HG03175 (cell line): Measurements from ENCODE around the gene GALNT2.

Source experiments
- ATAC-seq: cut with Tn5 transposase; IDR thresholded peaks from one replicate; pipeline ENCODE4 v1.9.1; 2021; ENCODE audit warnings: mild to moderate bottlenecking, moderate library complexity; ENCODE audit not compliant: unreplicated experiment

GALNT2 gene

GRCh38 chr1:230174471-230175162 lies 107.6 kb downstream of the GALNT2 start:
- ATAC-seq: no peak

DNA sequence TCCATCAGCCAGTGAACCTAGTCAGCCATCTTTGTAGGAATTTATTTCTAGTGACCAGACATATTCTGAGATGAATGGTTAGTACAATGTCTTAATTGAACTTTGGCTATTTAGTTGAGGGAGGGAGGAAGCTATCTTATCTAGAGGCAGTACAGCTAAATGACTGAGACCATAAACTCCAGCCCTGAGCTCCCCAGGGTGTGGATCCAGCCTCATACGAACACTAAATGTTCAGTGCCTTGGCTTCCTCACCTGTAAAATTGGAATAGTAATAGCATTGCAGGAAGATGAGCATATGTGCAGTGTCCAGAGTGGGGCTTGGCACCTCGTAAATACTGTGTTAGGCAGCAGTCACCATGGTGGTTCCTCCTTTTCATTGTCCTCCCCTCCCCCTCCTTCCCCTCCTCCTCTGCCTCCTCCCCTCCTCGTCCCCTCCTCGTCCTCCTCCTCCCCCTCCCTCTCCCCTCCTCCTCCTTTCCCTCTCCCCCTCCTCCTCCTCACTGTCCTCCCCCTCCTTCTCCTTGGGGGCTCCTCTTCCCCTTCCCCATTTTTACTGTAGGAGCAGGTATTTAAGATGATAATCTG lies 108.2 kb downstream of the GALNT2 start:
- no peak for ATAC-seq

DNA sequence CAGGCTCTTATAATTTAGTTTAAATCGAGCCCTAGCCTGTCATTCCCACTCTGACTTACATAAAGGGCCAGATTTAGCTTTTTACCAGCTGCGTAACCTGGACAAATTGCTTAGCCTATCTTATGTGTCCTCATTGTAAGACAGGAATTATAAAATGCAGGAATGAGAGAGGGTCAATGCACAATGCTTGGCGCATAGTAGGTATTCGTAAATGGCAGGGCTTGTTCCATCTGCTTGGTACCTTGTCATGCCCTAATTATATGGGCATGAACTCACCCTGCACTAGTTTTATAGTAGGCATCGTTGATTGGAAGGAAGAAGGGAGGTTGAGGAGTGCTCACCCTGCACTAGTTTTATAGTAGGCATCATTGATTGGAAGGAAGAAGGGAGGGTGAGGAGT lies 108.8 kb downstream of the GALNT2 start:
- ATAC-seq: no peak

- no peak for ATAC-seq
Measured at GRCh38 chr1:230176326-230176725, 109.3 kb downstream of the GALNT2 start.

GRCh38 chr1:230176871-230177411 lies 109.9 kb downstream of the GALNT2 start:
- no peak for ATAC-seq

GRCh38 chr1:230179249-230179648 lies 112.2 kb downstream of the GALNT2 start:
- no peak for ATAC-seq

DNA sequence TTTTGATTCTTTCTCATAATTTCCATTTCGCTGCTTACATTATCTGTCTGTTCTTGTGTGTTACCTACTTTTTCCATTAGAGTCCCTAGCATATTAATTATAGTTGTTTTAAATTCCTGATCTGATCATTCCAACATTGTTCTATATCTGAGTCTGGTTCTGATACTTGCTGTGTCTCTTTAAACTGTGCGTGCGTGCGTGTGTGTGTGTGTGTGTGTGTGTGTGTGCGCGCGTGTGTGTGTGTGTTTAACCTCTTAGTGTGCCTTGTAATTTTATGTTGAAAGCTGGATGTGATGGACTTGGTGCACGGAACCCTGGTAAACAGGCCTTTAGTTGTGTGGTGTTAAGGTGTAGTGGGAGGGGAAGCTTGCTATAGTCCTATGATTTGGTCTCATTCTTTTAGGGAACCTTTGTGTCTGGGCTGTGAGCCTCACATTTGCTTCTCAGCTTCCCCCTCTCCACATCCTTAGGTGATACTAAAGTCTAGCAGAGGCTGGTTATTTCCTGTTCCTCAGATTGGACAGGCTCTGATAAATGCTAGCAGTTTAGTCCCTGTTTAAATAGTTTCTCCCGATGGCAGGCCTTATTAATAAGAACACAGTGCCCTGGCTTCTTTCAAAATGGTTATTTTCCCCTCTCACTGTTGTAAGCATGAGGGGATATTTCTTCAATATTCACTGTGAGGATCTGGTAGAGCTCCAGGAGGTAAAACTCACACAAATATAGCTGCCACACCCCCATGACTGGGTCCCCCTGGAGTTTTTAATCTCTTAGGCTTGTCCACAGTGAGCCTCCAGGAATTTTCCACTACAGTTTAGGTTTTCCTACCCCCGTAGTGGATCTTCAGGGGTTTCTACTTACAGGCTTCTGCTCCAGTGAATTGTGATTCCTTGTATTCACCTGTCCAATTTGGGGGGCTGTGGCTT lies 118.3 kb downstream of the GALNT2 start:
- ATAC-seq: no peak

DNA sequence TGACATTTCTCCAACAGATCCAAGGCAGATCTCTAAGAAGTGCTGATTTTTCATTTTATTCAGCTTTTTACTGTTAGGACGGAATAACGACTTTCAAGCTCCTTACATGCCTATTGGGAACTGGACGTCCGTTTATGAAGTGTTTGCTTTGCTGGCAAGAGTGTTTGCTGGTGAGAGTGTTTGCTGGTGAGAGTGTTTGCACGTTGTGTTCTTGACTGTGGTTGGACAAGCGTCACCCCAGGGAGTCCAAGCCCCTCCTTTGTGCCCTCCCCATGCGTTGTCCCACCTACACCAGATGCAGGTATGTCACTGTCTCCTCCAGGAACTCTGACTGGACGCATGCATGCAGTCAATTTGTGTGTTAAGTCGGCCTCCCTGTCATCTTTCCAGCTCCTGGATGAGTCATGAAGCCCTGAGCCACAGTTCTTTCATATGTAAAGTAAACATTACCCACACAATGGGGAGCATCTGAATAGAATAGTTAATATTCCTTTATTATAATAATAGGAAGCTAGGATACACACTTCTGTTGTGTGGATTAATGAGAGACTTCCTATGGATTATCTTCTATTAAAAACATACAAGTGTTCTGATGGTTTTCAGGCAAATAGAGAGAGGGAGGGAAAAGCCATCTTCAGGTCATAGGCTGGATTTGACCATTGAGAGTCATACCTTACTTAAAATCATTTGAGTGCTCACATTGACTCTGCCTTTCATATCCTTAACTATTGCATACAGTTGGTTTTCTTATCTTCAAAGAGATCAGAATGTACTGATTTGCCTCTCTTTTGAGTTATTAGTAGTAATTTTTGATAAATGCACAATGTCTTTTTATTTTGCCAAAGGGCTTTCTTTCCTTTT lies 119.2 kb downstream of the GALNT2 start:
- ATAC-seq: no peak

DNA sequence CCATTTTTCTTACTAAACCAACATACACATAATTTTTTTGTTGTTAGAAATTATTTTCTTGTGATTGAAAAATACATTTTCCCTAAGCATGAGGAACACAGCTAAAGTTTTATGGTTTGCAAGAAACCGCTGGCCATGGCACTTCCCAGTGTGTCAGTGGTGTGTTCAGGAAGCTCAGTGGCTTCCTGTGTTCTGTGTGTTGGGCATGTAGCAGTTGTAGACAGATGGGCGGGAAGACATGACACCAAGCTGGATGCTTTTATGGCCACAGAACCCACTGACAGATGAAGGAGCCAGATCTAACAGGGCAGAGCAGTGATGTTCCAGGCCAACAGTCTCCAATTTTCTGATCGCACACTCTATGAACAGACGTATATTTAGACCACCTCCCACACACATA lies 119.8 kb downstream of the GALNT2 start:
- ATAC-seq: no peak

DNA sequence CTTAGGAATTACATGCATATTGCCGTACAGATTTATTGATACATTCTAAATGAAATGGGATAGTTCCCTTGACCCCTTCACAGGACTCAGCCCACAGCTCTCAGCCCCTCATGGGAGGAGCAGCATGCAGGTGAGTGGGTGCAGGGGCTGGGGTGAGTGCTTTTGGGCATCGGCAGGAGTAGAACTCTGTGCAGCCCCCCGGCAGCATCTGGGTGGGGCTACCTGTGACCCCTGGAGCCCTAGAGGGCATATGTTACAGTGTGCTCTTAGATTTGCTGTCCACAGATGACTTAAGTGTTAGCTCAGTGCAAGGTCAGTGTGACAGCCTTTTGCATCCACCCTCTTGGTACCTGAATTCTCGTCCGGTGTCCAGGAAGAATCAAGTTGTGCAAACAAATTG lies 120.3 kb downstream of the GALNT2 start:
- no peak for ATAC-seq

DNA sequence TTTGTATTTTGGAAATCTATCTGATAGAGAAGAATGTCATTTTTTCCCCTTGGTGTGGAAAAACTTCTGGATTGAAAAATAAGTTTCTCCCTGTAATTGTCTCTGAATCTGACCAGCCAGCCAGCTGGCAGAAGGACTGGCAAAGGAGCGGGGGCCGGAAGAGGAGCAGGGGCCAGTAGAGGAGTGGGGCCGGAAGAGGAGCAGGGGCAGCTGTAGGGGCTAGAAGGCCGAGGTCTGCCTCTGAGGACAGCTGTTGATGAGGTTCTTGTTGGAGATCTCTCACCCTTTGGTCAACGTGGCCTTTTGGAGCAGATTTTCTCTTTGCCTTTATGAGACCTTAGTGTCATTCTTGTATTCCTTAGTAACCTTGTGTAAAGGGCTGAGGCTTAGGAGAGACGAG lies 121.8 kb downstream of the GALNT2 start:
- no peak for ATAC-seq

GRCh38 chr1:230189341-230189740 lies 122.3 kb downstream of the GALNT2 start:
- ATAC-seq: no peak

- no peak for ATAC-seq
Measured at GRCh38 chr1:230189824-230190223, 122.8 kb downstream of the GALNT2 start.

GRCh38 chr1:230191079-230191804 lies 124.2 kb downstream of the GALNT2 start:
- ATAC-seq: no peak

- ATAC-seq: no peak
Measured at GRCh38 chr1:230191855-230192254, 124.8 kb downstream of the GALNT2 start.

- ATAC-seq: no peak
Measured at GRCh38 chr1:230194525-230194924, 127.5 kb downstream of the GALNT2 start.

GRCh38 chr1:230195199-230195598 lies 128.2 kb downstream of the GALNT2 start:
- no peak for ATAC-seq

- ATAC-seq: no peak
Measured at GRCh38 chr1:230196077-230196476, 129.0 kb downstream of the GALNT2 start.

DNA sequence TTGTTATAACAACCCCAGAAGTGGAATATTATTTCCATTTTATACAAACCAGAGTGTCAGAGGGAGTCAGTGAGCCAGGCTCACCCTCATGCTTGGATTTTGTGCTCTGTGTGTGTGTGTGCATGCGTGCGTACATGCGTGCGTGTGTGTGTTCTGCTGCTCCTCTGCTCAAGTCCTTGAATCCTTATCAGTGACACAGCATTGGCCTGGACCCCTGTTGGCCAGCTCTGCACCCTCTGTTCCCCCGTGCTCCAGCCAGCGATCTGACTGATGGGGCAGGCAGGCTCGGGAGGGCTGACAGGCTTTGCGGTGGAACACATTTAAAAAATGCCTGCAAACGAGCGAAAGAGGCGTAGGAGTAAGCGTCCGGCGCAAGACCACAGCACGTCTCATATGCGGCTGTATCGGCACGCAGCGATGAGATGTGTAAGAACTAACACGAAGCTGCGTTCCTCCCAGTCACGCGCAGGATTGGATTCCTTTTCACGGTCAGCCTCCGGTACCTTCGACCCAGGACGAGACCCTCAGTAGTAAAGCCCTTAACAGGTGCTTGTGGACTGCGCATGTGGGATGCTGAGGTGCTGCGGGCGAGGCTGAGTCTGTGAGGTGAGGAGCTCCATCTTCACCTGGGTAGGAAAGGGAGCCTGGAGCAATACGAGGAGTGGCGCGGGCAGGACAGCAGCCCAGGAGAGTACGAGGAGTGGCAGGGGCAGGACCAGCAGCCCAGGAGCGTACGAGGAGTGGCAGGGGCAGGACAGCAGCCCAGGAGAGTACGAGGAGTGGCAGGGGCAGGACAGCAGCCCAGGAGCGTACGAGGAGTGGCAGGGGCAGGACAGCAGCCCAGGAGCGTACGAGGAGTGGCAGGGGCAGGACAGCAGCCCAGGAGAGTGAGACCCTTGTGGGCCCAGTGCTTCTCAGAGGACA lies 130.9 kb downstream of the GALNT2 start:
- ATAC-seq: no peak
